Right forelimb (tissue), 1 donor: Measurements from ENCODE around the gene RHNO1.
A peak's percentile ranks its signal among the peaks of the same experiment; 100 is the strongest.

Experiments used
- DNase-seq: peaks from one replicate; pipeline ENCODE4 v3.0.0-alpha.2; 2018

The RHNO1 gene

GRCh38 chr12:2877047-2877952, at the start of gene RHNO1, which contains the start of gene FOXM1:
Gene RHNO1, plus strand, starts transcription at chr12:2877223. Its CDS starts 8,144 bp downstream, at chr12:2885367.
Gene FOXM1, minus strand, starts transcription at chr12:2877174. Its CDS starts 2,696 bp downstream, at chr12:2874478.
- peak; percentile 94 for DNase-seq

GRCh38 chr12:2829275-2829674, 47.7 kb upstream of the RHNO1 start:
- DNase-seq: no peak

GRCh38 chr12:2832550-2833127, 44.4 kb upstream of the RHNO1 start:
- DNase-seq: no peak

- no peak for DNase-seq
Observed at GRCh38 chr12:2833327-2833726, 43.7 kb upstream of the RHNO1 start.

- no peak for DNase-seq
Observed at GRCh38 chr12:2833810-2834209, 43.2 kb upstream of the RHNO1 start.

GRCh38 chr12:2834581-2835491, 42.2 kb upstream of the RHNO1 start, which contains the start of gene NRIP2:
Gene NRIP2, minus strand, starts transcription at chr12:2835035. Its CDS starts 52 bp downstream, at chr12:2834983.
- peak; percentile 86 for DNase-seq

GRCh38 chr12:2835691-2836403, 41.2 kb upstream of the RHNO1 start:
- DNase-seq: no peak

GRCh38 chr12:2836574-2836973, 40.4 kb upstream of the RHNO1 start:
- DNase-seq: no peak

GRCh38 chr12:2841056-2841650, 35.9 kb upstream of the RHNO1 start:
- DNase-seq: no peak

GRCh38 chr12:2842948-2843347, 34.1 kb upstream of the RHNO1 start:
- no peak for DNase-seq

- DNase-seq: no peak
Observed at GRCh38 chr12:2844786-2845185, 32.2 kb upstream of the RHNO1 start.

GRCh38 chr12:2845280-2845679, 31.7 kb upstream of the RHNO1 start:
- no peak for DNase-seq

GRCh38 chr12:2851931-2852330, 25.1 kb upstream of the RHNO1 start:
- no peak for DNase-seq

GRCh38 chr12:2853626-2854025, 23.4 kb upstream of the RHNO1 start:
- DNase-seq: peak; percentile 89

GRCh38 chr12:2854669-2855453, 22.2 kb upstream of the RHNO1 start:
- no peak for DNase-seq

GRCh38 chr12:2855546-2855945, 21.5 kb upstream of the RHNO1 start:
- no peak for DNase-seq

- DNase-seq: no peak
Observed at GRCh38 chr12:2856051-2856450, 21.0 kb upstream of the RHNO1 start.

- no peak for DNase-seq
Observed at GRCh38 chr12:2857021-2857431, 20.0 kb upstream of the RHNO1 start, which contains the start of gene TEX52. Gene TEX52, minus strand, starts transcription at chr12:2857039. Its CDS starts 13 bp downstream, at chr12:2857026.

GRCh38 chr12:2857576-2857975, 19.4 kb upstream of the RHNO1 start:
- no peak for DNase-seq

GRCh38 chr12:2858334-2858733, 18.7 kb upstream of the RHNO1 start:
- no peak for DNase-seq

- no peak for DNase-seq
Observed at GRCh38 chr12:2858944-2859421, 18.0 kb upstream of the RHNO1 start.
